Measurements from ENCODE around the gene GH1.

The GH1 gene

DNA sequence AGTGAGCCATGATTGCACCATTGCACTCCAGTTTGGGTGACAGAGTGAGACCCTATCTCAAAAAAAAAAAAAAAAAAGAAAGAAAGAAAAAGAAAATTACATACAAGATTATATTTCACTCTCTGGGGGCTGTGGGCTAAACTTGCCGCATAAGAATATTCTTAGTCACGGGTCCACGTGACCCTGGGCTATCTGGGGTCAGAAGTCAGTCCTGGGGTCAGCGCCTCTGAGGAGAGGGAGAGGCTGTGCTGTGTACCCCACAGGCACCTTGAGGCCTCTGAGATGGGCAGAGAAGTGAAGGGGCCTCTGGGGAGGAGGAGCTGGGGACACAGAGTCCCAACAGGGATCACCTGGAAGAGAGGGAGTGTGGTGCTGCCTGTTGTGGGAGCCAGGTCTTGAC, 19.3 kb upstream of the GH1 start:
- peaks cover 6% of the 10 kb centered on the region for H3K4me1 ChIP-seq (ENCODE audit: insufficient read depth, insufficient read length)
- H3K36me3 ChIP-seq (ENCODE audit: insufficient read depth, insufficient read length, low read length): no peaks in the 10 kb centered on the region
- H3K9ac ChIP-seq (ENCODE audit: insufficient read length, low read depth): peak overlapping the region; percentile 23
- TF ChIP-seq YY1 (IDR thresholded peaks at IDR 0.05; ENCODE audit: insufficient read depth, insufficient read length) (no peak), ZNF274 (IDR thresholded peaks at IDR 0.05; ENCODE audit: low read depth, low read length) (no peak), SUZ12 (IDR thresholded peaks at IDR 0.05; ENCODE audit: extremely low read depth, insufficient read depth, insufficient read length) (no peak)
- no peak for DNase-seq (ENCODE audit: low read depth, low spot score)
- H3K9me3 ChIP-seq (ENCODE audit: insufficient read depth, low read length): no peaks in the 10 kb centered on the region
- H3K27me3 ChIP-seq (ENCODE audit: insufficient read depth, insufficient read length): no peaks in the 10 kb centered on the region
- no peak overlapping the region for H3K4me3 ChIP-seq (ENCODE audit: insufficient read length, low read depth)

DNA sequence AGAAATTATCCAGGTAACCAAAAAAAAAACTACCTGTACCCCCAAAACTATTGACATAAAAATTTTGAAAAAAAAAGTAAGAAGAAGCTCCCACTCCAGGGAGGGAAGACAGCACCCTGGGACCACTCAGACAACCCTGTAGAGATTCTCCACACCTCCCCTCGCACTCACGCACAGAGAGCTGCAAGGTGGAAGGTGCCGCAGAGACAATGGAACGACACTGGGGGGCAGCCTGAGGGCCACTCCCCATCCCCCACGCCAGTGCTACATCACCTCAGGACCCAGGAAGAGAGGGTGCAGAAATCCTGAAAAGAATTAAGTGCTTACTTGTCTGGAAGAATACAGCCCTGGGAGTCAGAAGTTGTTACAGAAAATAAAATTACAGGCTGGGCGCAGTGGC, 18.7 kb upstream of the GH1 start:
- no peak overlapping the region for H3K9ac ChIP-seq (ENCODE audit: insufficient read length, low read depth)
- peaks cover 7% of the 10 kb centered on the region for H3K4me1 ChIP-seq (ENCODE audit: insufficient read depth, insufficient read length)

DNA sequence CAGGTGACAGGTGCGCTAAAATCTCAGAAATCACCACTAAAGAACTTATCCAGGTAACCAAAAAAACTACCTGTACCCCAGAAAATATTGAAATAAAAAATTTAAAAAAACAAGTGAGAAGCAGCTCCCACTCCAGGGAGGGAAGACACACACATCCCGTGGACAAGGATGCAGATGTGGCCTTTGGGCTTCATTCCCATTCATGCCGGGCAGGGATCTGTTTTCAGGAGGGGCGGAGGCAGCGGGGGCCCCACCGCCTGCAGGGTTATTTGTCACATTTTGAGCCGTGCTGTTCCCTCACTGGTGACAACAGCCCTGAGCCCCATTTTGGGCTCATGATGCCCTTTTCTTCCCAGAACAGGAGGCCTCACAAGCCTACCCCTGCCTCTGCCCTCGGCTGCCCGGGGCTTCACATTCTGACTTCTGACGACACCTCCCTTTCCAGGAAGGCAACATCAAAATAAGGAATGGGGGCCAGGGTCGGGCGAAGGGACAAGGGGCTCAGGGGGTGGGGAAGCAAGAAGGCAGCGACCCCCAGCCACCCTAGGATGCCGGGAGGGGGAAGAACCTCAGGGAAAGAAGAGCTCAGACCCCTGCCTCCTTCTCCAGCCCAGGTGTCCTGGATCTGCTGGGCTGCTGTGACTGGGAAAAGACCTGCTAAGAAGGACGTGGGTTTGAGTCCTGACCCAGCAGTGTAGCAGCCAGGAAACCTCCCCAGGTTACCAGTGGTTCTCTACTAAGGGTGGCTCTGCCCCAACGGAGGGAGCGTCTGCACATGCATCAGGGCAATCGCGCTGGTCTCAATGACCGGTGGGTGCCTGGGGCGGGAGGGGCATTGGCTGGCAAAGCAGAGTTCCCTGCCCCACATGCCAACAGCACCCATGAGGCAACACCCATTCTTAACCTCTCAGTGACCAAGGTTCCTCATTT, 15.8 kb upstream of the GH1 start:
- Histone ChIP-seq H3K9ac (ENCODE audit: insufficient read length, low read depth) (no peak overlapping the region), H3K4me1 (ENCODE audit: insufficient read depth, insufficient read length) (peaks cover 21% of the 10 kb centered on the region), H3K4me3 (ENCODE audit: insufficient read length, low read depth) (no peak overlapping the region), H3K36me3 (ENCODE audit: insufficient read depth, insufficient read length, low read length) (no peaks in the 10 kb centered on the region), H3K9me3 (ENCODE audit: insufficient read depth, low read length) (no peaks in the 10 kb centered on the region), H3K27me3 (ENCODE audit: insufficient read depth, insufficient read length) (no peaks in the 10 kb centered on the region)
- DNase-seq (ENCODE audit: low read depth, low spot score): no peak
- TF ChIP-seq ZNF274 (IDR thresholded peaks at IDR 0.05; ENCODE audit: low read depth, low read length): no peak
- no peak for TF ChIP-seq YY1 (IDR thresholded peaks at IDR 0.05; ENCODE audit: insufficient read depth, insufficient read length)
- no peak for TF ChIP-seq SUZ12 (IDR thresholded peaks at IDR 0.05; ENCODE audit: extremely low read depth, insufficient read depth, insufficient read length)

More for the DNA sequence above, 18.7 kb upstream of the GH1 start:
- H3K27me3 ChIP-seq (ENCODE audit: insufficient read depth, insufficient read length): no peaks in the 10 kb centered on the region
- no peaks in the 10 kb centered on the region for H3K36me3 ChIP-seq (ENCODE audit: insufficient read depth, insufficient read length, low read length)
- no peaks in the 10 kb centered on the region for H3K9me3 ChIP-seq (ENCODE audit: insufficient read depth, low read length)
- no peak for TF ChIP-seq YY1 (IDR thresholded peaks at IDR 0.05; ENCODE audit: insufficient read depth, insufficient read length)
- no peak overlapping the region for H3K4me3 ChIP-seq (ENCODE audit: insufficient read length, low read depth)
- no peak for DNase-seq (ENCODE audit: low read depth, low spot score)

DNA sequence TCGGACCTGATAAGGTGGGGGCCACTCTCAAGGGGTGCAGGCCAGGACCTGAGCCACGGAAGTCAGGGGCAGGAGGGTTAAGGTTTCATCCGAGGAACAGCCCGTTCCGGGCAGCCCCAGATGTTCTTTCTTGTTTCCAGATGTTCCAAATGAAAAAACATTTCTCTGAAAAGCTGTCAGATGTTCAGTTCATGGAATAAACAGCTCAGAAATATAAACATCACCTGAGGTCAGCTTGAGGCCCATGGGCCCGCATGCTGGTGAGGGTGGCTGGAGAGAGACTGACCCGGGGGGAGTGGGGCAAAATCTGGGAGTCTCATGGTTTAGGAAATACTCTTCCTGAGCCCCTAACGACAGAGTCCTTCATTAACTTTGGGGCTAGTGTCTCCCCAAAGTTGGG, 15.0 kb upstream of the GH1 start:
- H3K4me1 ChIP-seq (ENCODE audit: insufficient read depth, insufficient read length): peaks cover 20% of the 10 kb centered on the region
- no peaks in the 10 kb centered on the region for H3K27me3 ChIP-seq (ENCODE audit: insufficient read depth, insufficient read length)
- H3K36me3 ChIP-seq (ENCODE audit: insufficient read depth, insufficient read length, low read length): no peaks in the 10 kb centered on the region
- H3K9me3 ChIP-seq (ENCODE audit: insufficient read depth, low read length): no peaks in the 10 kb centered on the region
- TF ChIP-seq ZNF274 (IDR thresholded peaks at IDR 0.05; ENCODE audit: low read depth, low read length) (no peak), SUZ12 (IDR thresholded peaks at IDR 0.05; ENCODE audit: extremely low read depth, insufficient read depth, insufficient read length) (no peak), YY1 (IDR thresholded peaks at IDR 0.05; ENCODE audit: insufficient read depth, insufficient read length) (no peak)
- no peak for DNase-seq (ENCODE audit: low read depth, low spot score)
- H3K9ac ChIP-seq (ENCODE audit: insufficient read length, low read depth): no peak overlapping the region
- no peak overlapping the region for H3K4me3 ChIP-seq (ENCODE audit: insufficient read length, low read depth)

DNA sequence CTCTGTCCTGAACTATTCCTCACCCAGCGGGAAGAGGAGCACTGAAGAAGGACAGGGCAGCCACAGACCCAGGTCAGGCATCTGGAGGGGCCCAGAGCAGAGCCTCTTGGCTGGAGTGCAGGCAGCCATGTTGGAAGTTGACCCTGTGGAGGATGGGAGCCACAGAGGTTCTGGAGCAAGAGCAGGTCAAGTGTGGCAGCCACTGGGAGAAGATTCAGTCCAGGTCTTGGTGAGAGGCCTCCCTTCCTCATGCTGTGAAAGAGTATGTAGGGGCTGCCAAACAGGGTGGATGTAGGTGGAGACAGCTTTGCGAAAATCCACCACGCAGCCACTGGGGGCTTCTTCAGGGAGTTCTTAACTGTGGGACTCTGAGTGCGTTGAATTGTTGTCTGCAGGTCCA, 14.1 kb upstream of the GH1 start:
- no peak overlapping the region for H3K4me3 ChIP-seq (ENCODE audit: insufficient read length, low read depth)
- no peaks in the 10 kb centered on the region for H3K9me3 ChIP-seq (ENCODE audit: insufficient read depth, low read length)
- no peaks in the 10 kb centered on the region for H3K27me3 ChIP-seq (ENCODE audit: insufficient read depth, insufficient read length)
- no peak overlapping the region for H3K9ac ChIP-seq (ENCODE audit: insufficient read length, low read depth)
- TF ChIP-seq SUZ12 (IDR thresholded peaks at IDR 0.05; ENCODE audit: extremely low read depth, insufficient read depth, insufficient read length) (no peak), ZNF274 (IDR thresholded peaks at IDR 0.05; ENCODE audit: low read depth, low read length) (no peak), YY1 (IDR thresholded peaks at IDR 0.05; ENCODE audit: insufficient read depth, insufficient read length) (no peak)
- no peak for DNase-seq (ENCODE audit: low read depth, low spot score)
- H3K4me1 ChIP-seq (ENCODE audit: insufficient read depth, insufficient read length): peaks cover 16% of the 10 kb centered on the region
- H3K36me3 ChIP-seq (ENCODE audit: insufficient read depth, insufficient read length, low read length): no peaks in the 10 kb centered on the region

DNA sequence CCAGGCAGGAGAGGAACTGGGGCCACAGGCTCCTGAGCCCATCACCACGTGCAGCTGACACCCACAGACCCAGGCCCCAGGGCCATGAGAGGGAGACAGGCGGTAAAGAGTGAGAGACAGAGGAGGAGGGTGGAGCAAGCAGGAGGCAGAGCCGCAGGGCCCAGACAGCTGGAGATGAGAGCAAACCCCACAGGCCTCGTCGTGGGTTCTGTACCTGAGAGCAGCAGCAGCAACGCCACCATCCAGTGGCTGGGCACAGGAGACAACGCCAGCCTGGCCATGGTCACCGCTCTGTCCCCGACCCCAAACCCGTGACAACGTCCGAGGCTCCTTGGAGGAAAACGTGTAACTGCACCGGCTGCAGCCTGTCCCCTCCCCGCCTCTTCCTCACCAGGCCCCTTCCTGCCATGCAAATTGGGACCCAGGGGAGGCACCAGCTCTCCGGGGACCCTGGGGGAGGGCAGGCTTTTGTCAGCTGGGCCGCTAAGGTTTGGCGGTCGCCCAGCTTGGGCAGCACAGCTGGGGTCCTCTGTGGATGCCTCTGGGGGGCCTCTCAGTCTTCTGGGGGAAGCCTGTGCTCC, 13.4 kb upstream of the GH1 start, which contains the start of gene CD79B:
TSS of gene CD79B (minus strand) at position 351 of the 581 bp plus-strand sequence. CDS start at position 281, 70 bp downstream.
- H3K27me3 ChIP-seq (ENCODE audit: insufficient read depth, insufficient read length): no peaks in the 10 kb centered on the region
- H3K9me3 ChIP-seq (ENCODE audit: insufficient read depth, low read length): no peaks in the 10 kb centered on the region
- TF ChIP-seq ZNF274 (IDR thresholded peaks at IDR 0.05; ENCODE audit: low read depth, low read length): no peak
- no peak within 1 kb of the TSS for H3K4me3 ChIP-seq (ENCODE audit: insufficient read length, low read depth)
- no peaks in the 10 kb centered on the region for H3K36me3 ChIP-seq (ENCODE audit: insufficient read depth, insufficient read length, low read length)
- peaks cover 16% of the 10 kb centered on the region for H3K4me1 ChIP-seq (ENCODE audit: insufficient read depth, insufficient read length)
- peak within 1 kb of the TSS; percentile 39 for H3K9ac ChIP-seq (ENCODE audit: insufficient read length, low read depth)
- DNase-seq (ENCODE audit: low read depth, low spot score): no peak

DNA sequence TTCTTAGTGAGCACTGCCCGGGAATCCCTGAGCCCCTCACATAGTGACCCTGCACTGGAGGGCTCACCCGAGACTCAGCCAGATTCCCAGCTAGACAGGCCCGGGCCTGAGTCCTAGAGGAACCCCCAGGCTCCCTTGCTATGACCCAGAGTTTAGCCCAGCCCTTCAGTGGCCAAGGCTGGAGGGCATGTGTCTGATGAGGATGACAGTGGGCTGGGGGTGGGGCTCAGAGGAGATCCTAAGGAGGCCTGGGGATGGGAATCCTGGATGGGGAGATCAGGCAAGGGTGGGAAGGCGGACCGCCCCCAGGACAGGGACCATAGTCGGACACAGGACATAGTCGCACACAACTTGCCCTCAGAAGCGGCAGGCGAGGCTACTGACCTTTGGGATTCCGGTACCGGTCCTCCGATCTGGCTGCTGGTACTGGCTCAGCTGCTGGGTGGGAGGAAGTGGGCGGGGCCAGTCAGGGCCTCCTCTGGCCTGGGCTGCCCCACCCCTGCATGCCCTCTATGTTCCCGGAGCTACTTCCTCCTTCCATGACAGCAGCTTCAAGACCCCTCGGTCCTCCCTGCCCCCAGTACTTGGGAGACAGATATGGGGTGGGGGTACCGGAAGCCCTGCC, 12.4 kb upstream of the GH1 start:
- H3K4me3 ChIP-seq (ENCODE audit: insufficient read length, low read depth): no peak overlapping the region
- H3K36me3 ChIP-seq (ENCODE audit: insufficient read depth, insufficient read length, low read length): no peaks in the 10 kb centered on the region
- H3K4me1 ChIP-seq (ENCODE audit: insufficient read depth, insufficient read length): peaks cover 16% of the 10 kb centered on the region
- H3K9ac ChIP-seq (ENCODE audit: insufficient read length, low read depth): peak overlapping the region; percentile 38
- H3K27me3 ChIP-seq (ENCODE audit: insufficient read depth, insufficient read length): no peaks in the 10 kb centered on the region
- no peak for TF ChIP-seq YY1 (IDR thresholded peaks at IDR 0.05; ENCODE audit: insufficient read depth, insufficient read length)
- no peak for TF ChIP-seq ZNF274 (IDR thresholded peaks at IDR 0.05; ENCODE audit: low read depth, low read length)
- no peak for TF ChIP-seq SUZ12 (IDR thresholded peaks at IDR 0.05; ENCODE audit: extremely low read depth, insufficient read depth, insufficient read length)
- no peak for DNase-seq (ENCODE audit: low read depth, low spot score)
- no peaks in the 10 kb centered on the region for H3K9me3 ChIP-seq (ENCODE audit: insufficient read depth, low read length)
